Measurements from ENCODE around the gene CPNE4. TPM values are rescaled to one million over a fixed set of nuclear protein-coding genes. Genes with fewer than 3 reads are reported as not detected.

CPNE4 gene
- total RNA-seq, 1 donor from 2014 or later: 16.1 TPM

DNA sequence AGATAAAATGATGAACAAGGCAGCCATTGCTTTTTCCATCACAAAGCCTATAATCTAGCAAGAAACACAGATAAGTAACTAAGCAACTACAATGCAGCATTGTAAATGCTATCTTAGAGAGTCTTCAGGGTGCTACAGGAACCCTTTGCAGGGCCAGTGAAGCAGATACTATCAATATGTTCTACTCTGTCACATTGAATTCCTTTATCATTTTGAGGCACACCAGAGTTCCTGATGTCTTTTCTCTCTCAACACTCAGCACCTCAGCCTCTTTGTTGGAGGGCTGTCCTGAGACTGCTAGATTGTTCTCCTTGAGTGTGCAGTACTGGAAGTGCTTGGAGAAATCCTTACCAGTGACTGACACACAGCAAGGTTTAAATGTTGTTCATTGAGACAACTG lies 424.6 kb downstream of the CPNE4 start:
- Mint-ChIP-seq H3K36me3 (ENCODE audit: low read depth) (no peaks in the 10 kb centered on the region), H3K4me1 (no peaks in the 10 kb centered on the region)
- TF ChIP-seq, protein P1, sequence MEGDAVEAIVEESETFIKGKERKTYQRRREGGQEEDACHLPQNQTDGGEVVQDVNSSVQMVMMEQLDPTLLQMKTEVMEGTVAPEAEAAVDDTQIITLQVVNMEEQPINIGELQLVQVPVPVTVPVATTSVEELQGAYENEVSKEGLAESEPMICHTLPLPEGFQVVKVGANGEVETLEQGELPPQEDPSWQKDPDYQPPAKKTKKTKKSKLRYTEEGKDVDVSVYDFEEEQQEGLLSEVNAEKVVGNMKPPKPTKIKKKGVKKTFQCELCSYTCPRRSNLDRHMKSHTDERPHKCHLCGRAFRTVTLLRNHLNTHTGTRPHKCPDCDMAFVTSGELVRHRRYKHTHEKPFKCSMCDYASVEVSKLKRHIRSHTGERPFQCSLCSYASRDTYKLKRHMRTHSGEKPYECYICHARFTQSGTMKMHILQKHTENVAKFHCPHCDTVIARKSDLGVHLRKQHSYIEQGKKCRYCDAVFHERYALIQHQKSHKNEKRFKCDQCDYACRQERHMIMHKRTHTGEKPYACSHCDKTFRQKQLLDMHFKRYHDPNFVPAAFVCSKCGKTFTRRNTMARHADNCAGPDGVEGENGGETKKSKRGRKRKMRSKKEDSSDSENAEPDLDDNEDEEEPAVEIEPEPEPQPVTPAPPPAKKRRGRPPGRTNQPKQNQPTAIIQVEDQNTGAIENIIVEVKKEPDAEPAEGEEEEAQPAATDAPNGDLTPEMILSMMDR (conservative IDR thresholded peaks at IDR 0.05): no peak

DNA sequence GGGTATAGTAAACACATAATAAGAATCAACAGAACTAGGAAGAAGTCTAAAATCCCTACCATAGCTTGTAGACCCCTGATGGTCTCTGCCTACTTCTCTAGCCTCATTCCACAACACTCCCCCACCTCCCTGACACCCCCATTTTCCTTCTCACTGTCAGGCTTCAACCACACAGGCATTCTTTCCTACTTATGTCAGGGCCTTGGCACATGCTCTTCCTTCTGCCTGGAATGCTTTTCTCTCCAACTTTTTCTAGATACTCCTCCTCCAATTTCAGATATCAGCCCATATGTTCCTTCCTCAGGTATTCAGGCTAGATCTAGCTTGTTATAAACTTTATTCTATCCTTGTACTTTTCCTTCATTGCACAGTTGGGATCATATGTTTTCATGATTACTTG lies 426.1 kb downstream of the CPNE4 start:
- no peak overlapping the region for H3K27ac Mint-ChIP-seq (ENCODE audit: unreplicated experiment)
- no peak overlapping the region for H3K4me3 Mint-ChIP-seq
- no peaks in the 10 kb centered on the region for H3K4me1 Mint-ChIP-seq
- no peaks in the 10 kb centered on the region for H3K36me3 Mint-ChIP-seq (ENCODE audit: low read depth)
- TF ChIP-seq, protein P1 (conservative IDR thresholded peaks at IDR 0.05): no peak
- peaks cover 9% of the 10 kb centered on the region for H3K27me3 Mint-ChIP-seq (ENCODE audit: low read depth)
- no peak for DNase-seq (ENCODE audit: low read depth, low spot score)
- H3K9me3 Mint-ChIP-seq: peaks cover 2% of the 10 kb centered on the region

More for the DNA sequence above, 424.6 kb downstream of the CPNE4 start:
- no peak for DNase-seq (ENCODE audit: low read depth, low spot score)
- H3K27me3 Mint-ChIP-seq (ENCODE audit: low read depth): peaks cover 5% of the 10 kb centered on the region
- H3K9me3 Mint-ChIP-seq: peaks cover 2% of the 10 kb centered on the region
- no peak overlapping the region for H3K27ac Mint-ChIP-seq (ENCODE audit: unreplicated experiment)
- H3K4me3 Mint-ChIP-seq: no peak overlapping the region

DNA sequence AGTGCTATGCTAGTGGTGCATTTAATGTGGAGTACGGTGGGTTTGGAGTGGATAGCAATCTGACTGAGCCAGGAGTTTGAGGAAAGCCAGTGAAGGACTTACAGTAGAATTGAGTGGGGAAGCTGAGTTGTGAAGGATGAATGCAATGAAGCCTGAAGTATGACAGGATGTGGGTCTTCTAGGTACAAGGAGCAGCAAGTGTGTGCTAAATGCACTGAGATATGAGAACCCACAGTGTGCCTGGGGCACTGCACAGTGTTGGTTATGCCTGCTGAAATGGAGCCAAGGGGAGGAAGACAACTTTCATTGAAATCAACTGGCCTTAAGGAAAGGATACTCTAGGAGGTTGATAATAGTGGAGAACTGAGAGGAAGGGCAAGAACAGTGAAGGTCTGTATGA lies 426.5 kb downstream of the CPNE4 start:
- Mint-ChIP-seq H3K4me1 (no peaks in the 10 kb centered on the region), H3K36me3 (ENCODE audit: low read depth) (no peaks in the 10 kb centered on the region), H3K4me3 (no peak overlapping the region), H3K27me3 (ENCODE audit: low read depth) (peaks cover 7% of the 10 kb centered on the region), H3K9me3 (peaks cover 2% of the 10 kb centered on the region), H3K27ac (ENCODE audit: unreplicated experiment) (no peak overlapping the region)
- no peak for DNase-seq (ENCODE audit: low read depth, low spot score)
- TF ChIP-seq, protein P1 (conservative IDR thresholded peaks at IDR 0.05): no peak

DNA sequence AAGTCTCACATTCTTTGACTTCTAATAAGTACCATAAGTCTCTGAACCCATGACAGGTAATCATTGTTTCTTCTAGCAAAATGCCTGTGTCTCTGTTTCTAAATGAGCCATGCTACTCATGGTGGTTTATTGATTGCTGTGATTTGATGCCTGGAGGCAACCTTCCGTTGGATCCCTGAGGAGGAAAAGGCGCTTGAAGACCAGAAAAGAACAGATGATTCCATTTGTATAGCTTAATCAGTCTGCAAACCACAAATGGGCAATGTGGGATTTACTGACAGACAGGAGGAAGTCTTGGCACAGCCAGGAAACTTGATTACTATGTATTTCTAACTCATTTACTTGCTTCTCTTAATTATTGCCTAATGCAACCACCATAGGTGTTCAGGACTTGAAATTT lies 428.9 kb downstream of the CPNE4 start:
- H3K27ac Mint-ChIP-seq (ENCODE audit: unreplicated experiment): no peak overlapping the region
- no peaks in the 10 kb centered on the region for H3K36me3 Mint-ChIP-seq (ENCODE audit: low read depth)
- H3K4me1 Mint-ChIP-seq: no peaks in the 10 kb centered on the region

DNA sequence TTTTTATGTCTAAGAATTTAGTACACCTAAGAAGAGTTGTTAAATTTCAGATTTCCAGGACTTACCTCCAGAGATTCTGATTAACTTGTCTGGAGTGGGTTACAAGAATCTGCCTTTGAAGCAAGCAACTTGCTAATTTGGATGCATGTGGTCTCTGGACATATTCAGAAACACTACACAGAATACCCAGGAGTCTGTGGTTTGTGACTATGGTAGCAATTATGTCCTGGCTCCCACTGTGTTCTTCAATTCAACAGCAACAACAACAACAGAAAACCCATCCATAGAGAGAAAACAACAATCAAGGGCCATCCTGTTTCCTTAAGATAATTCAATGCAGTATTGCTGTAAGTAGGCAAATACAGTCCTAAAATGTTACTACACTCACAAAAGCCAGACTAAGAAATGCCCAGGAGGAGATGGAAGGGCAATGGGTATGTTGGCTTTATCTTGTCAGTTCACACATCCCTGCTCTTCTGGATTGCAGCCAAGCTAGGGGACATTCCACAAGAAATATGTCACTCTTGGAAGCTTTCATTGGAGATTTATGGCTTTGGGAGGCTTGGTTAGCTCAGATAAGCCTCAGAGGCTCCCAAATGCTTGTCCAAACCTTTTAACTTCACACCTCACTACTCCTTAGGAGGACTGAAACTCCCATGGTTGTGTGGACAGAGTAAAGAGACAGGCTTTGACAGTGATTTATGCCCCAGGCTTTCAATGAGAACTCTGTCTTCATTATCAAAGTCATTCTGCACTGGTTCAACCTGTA lies 432.6 kb downstream of the CPNE4 start:
- no peaks in the 10 kb centered on the region for H3K9me3 Mint-ChIP-seq
- no peaks in the 10 kb centered on the region for H3K4me1 Mint-ChIP-seq
- TF ChIP-seq, protein P1 (conservative IDR thresholded peaks at IDR 0.05): no peak
- H3K36me3 Mint-ChIP-seq (ENCODE audit: low read depth): no peaks in the 10 kb centered on the region
- peaks cover 9% of the 10 kb centered on the region for H3K27me3 Mint-ChIP-seq (ENCODE audit: low read depth)
- no peak overlapping the region for H3K4me3 Mint-ChIP-seq
- H3K27ac Mint-ChIP-seq (ENCODE audit: unreplicated experiment): no peak overlapping the region
- DNase-seq (ENCODE audit: low read depth, low spot score): no peak

More for the DNA sequence above, 428.9 kb downstream of the CPNE4 start:
- DNase-seq (ENCODE audit: low read depth, low spot score): no peak
- Mint-ChIP-seq H3K9me3 (no peaks in the 10 kb centered on the region), H3K27me3 (ENCODE audit: low read depth) (peaks cover 10% of the 10 kb centered on the region), H3K4me3 (no peak overlapping the region)
- TF ChIP-seq, protein P1 (conservative IDR thresholded peaks at IDR 0.05): no peak

Data from neural crest cell (in vitro differentiated cells).